ENCODE data around the gene ATP2C1. TPM values are rescaled to one million over a fixed set of nuclear protein-coding genes. Genes with fewer than 3 reads are reported as not detected.

ATP2C1 gene
- total RNA-seq, 4 donors from 2014 or later = 62.3 to 87.2 (median 76.6) TPM

- no peak for TF ChIP-seq CTCF (IDR thresholded peaks at IDR 0.05; ENCODE audit: low read depth)
Observed at GRCh38 chr3:130960139-130960795, 66.4 kb downstream of the ATP2C1 start.

GRCh38 chr3:130961458-130961857, 67.6 kb downstream of the ATP2C1 start:
- no peak for TF ChIP-seq CTCF (IDR thresholded peaks at IDR 0.05; ENCODE audit: low read depth)

- TF ChIP-seq CTCF (IDR thresholded peaks at IDR 0.05; ENCODE audit: low read depth) = no peak
Observed at GRCh38 chr3:130963444-130963843, 69.6 kb downstream of the ATP2C1 start.

GRCh38 chr3:130963878-130964277, 70.0 kb downstream of the ATP2C1 start:
- no peak for TF ChIP-seq CTCF (IDR thresholded peaks at IDR 0.05; ENCODE audit: low read depth)

- no peak for TF ChIP-seq CTCF (IDR thresholded peaks at IDR 0.05; ENCODE audit: low read depth)
Observed at GRCh38 chr3:130967281-130967680, 73.4 kb downstream of the ATP2C1 start.

- no peak for TF ChIP-seq CTCF (IDR thresholded peaks at IDR 0.05; ENCODE audit: low read depth)
Observed at GRCh38 chr3:130968221-130968620, 74.3 kb downstream of the ATP2C1 start.

GRCh38 chr3:130969621-130970020, 75.7 kb downstream of the ATP2C1 start:
- TF ChIP-seq CTCF (IDR thresholded peaks at IDR 0.05; ENCODE audit: low read depth) = no peak
